ENCODE measurements around the gene SLC27A5. TPM values are rescaled to one million over a fixed set of nuclear protein-coding genes. Genes with fewer than 3 reads are reported as not detected.

SLC27A5 gene
- total RNA-seq, 3 donors from 2014 or later (not counting 1 experiment from before 2014, with no cell fraction given) = 4.6 to 7.0 (median 4.7) TPM

DNA sequence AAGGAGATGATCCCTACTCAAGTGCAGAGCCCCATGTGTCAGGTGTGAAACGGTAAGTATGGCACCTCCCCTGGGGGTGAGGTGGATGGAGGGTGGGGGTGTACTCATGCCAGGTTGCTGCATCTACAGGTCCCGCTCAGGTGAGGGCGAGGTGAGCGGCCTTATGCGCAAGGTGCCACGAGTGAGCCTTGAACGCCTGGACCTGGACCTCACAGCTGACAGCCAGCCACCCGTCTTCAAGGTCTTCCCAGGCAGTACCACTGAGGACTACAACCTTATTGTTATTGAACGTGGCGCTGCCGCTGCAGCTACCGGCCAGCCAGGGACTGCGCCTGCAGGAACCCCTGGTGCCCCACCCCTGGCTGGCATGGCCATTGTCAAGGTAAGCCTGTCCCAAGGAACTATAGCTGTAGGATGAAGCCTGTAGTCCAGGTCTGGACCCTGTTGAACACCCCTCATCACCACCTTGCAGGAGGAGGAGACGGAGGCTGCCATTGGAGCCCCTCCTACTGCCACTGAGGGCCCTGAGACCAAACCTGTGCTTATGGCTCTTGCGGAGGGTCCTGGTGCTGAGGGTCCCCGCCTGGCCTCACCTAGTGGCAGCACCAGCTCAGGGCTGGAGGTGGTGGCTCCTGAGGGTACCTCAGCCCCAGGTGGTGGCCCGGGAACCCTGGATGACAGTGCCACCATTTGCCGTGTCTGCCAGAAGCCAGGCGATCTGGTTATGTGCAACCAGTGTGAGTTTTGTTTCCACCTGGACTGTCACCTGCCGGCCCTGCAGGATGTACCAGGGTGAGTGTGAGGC, 37.3 kb upstream of the SLC27A5 start:
- Mint-ChIP-seq H3K4me3 (no peak overlapping the region), H3K9me3 (no peaks in the 10 kb centered on the region), H3K27me3 (ENCODE audit: low read depth in 2 of 2) (no peaks in the 10 kb centered on the region), H3K27ac (no peak overlapping the region), H3K36me3 (no peaks in the 10 kb centered on the region), H3K4me1 (peaks cover 31 to 40% of the 10 kb centered on the region in 2 donors)
- DNase-seq = peak in 1 of 2 donors; percentile 17
- Histone ChIP-seq H3K4me3 (ENCODE audit: low read length) (no peak overlapping the region), H3K36me3 (ENCODE audit: control insufficient read depth, insufficient read depth, low read length) (peaks cover 72% of the 10 kb centered on the region), H3K27ac (ENCODE audit: low read length) (no peak overlapping the region), H3K9me3 (ENCODE audit: control insufficient read depth, insufficient read depth, low read length) (no peaks in the 10 kb centered on the region), H3K27me3 (ENCODE audit: control insufficient read depth, insufficient read depth, low read length) (no peaks in the 10 kb centered on the region), H3K4me1 (ENCODE audit: control insufficient read depth, insufficient read depth, low read length) (peaks cover 27% of the 10 kb centered on the region)
- TF ChIP-seq, protein P1, sequence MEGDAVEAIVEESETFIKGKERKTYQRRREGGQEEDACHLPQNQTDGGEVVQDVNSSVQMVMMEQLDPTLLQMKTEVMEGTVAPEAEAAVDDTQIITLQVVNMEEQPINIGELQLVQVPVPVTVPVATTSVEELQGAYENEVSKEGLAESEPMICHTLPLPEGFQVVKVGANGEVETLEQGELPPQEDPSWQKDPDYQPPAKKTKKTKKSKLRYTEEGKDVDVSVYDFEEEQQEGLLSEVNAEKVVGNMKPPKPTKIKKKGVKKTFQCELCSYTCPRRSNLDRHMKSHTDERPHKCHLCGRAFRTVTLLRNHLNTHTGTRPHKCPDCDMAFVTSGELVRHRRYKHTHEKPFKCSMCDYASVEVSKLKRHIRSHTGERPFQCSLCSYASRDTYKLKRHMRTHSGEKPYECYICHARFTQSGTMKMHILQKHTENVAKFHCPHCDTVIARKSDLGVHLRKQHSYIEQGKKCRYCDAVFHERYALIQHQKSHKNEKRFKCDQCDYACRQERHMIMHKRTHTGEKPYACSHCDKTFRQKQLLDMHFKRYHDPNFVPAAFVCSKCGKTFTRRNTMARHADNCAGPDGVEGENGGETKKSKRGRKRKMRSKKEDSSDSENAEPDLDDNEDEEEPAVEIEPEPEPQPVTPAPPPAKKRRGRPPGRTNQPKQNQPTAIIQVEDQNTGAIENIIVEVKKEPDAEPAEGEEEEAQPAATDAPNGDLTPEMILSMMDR (IDR thresholded peaks at IDR 0.05) = no peak
- no peak for ATAC-seq
- WGBS (ENCODE audit: insufficient coverage) = 95% methylated on average over 20 of the region's 20 CpGs
- intact Hi-C loops (cut with micrococcal nuclease) = no loop called here

DNA sequence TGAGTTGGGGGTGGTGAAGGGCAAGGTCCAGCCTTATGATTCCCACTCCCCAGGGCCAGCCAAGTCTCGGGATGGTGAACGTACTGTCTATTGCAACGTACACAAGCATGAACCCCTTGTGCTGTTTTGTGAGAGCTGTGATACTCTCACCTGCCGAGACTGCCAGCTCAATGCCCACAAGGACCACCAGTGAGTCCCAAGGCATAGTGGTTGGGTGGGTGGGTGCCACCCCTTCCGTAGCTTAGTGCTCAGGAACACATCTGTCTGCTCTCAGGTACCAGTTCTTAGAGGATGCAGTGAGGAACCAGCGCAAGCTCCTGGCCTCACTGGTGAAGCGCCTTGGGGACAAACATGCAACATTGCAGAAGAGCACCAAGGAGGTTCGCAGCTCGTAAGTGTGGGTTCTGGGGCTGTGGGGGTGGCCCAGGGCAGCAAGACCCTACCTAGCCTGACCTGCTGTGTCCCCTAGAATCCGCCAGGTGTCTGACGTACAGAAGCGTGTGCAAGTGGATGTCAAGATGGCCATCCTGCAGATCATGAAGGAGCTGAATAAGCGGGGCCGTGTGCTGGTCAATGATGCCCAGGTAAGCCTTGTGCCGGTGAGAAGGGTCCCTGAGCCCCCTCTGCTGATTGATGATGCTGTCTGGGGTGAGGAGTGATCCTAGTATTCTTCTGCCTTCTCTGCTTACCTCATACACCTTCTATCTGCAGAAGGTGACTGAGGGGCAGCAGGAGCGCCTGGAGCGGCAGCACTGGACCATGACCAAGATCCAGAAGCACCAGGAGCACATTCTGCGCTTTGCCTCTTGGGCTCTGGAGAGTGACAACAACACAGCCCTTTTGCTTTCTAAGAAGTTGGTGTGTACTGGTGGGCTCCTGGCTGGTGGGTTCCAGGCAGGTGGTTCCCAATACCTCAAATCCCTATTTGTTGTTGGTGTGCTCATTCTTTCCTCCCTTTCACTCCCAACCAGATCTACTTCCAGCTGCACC, 35.8 kb upstream of the SLC27A5 start:
- Histone ChIP-seq H3K27me3 (ENCODE audit: control insufficient read depth, insufficient read depth, low read length) (no peaks in the 10 kb centered on the region), H3K4me1 (ENCODE audit: control insufficient read depth, insufficient read depth, low read length) (peaks cover 27% of the 10 kb centered on the region), H3K9me3 (ENCODE audit: control insufficient read depth, insufficient read depth, low read length) (no peaks in the 10 kb centered on the region), H3K27ac (ENCODE audit: low read length) (no peak overlapping the region), H3K4me3 (ENCODE audit: low read length) (no peak overlapping the region), H3K36me3 (ENCODE audit: control insufficient read depth, insufficient read depth, low read length) (peaks cover 65% of the 10 kb centered on the region)
- intact Hi-C loops (cut with micrococcal nuclease) = no loop called here
- Mint-ChIP-seq H3K4me1 (peaks cover 31 to 36% of the 10 kb centered on the region in 2 donors), H3K27me3 (ENCODE audit: low read depth in 2 of 2) (peaks cover 6% of the 10 kb centered on the region in 2 donors), H3K9me3 (no peaks in the 10 kb centered on the region), H3K36me3 (no peaks in the 10 kb centered on the region), H3K27ac (peak overlapping the region in 1 of 2 donors; percentile 84), H3K4me3 (no peak overlapping the region)
- 94% methylated on average over 17 of the region's 18 CpGs for WGBS (ENCODE audit: insufficient coverage)
- TF ChIP-seq, protein P1 (IDR thresholded peaks at IDR 0.05) = no peak
- no peak for ATAC-seq
- peak in 1 of 2 donors; percentile 11 for DNase-seq

DNA sequence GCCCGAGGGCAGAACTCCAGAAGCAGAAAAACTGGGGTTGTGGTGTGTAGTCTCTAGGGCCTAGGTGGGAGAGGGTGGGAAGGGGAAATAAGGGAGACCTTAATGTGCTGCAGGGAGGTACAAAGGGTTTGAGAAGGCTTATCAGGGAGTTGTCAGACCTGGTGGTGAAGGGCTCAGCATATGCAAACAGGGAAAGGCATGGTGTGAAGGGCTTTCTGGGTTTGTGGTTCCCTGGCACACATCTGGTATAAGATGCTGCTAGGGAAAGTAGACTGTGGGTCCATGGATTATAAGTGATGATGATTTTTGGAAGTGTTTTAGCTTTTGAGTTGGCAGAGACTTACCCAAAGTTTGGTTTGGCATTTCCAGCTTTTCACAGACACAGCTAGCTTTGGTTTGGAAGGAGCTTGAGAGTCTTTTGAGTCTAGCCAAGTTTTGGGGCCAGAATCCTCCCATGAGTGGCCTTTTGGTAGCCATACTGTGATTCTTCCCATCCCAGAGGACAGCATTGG, 34.3 kb upstream of the SLC27A5 start:
- H3K36me3 ChIP-seq (ENCODE audit: control insufficient read depth, insufficient read depth, low read length) = peaks cover 50% of the 10 kb centered on the region
- WGBS (ENCODE audit: insufficient coverage) = 35% methylated on average over 1 of the region's 1 CpG

More for the DNA sequence above, 34.3 kb upstream of the SLC27A5 start:
- Histone ChIP-seq H3K27me3 (ENCODE audit: control insufficient read depth, insufficient read depth, low read length) (no peaks in the 10 kb centered on the region), H3K27ac (ENCODE audit: low read length) (no peak overlapping the region), H3K4me1 (ENCODE audit: control insufficient read depth, insufficient read depth, low read length) (peaks cover 27% of the 10 kb centered on the region), H3K4me3 (ENCODE audit: low read length) (no peak overlapping the region), H3K9me3 (ENCODE audit: control insufficient read depth, insufficient read depth, low read length) (no peaks in the 10 kb centered on the region)
- H3K27me3 Mint-ChIP-seq (ENCODE audit: low read depth in 2 of 2) = peaks cover 6 to 7% of the 10 kb centered on the region in 2 donors
- TF ChIP-seq, protein P1 (IDR thresholded peaks at IDR 0.05) = no peak
- peaks cover 31 to 34% of the 10 kb centered on the region in 2 donors for H3K4me1 Mint-ChIP-seq
- peak overlapping the region; percentile 89 for H3K4me3 Mint-ChIP-seq
- DNase-seq (peak in 1 of 2 donors; percentile 25), ATAC-seq (no peak)
- intact Hi-C loops (cut with micrococcal nuclease) = no loop called here
- H3K9me3 Mint-ChIP-seq = no peaks in the 10 kb centered on the region
- peak overlapping the region; percentile 80 to 84 for H3K27ac Mint-ChIP-seq
- H3K36me3 Mint-ChIP-seq = no peaks in the 10 kb centered on the region

Measured in natural killer cell (primary cell).